Heart left ventricle (tissue), 16 donors: Measurements from ENCODE around the gene OSGEP. TPM values are rescaled to one million over a fixed set of nuclear protein-coding genes. Genes with fewer than 3 reads are reported as not detected.

Source experiments
- ATAC-seq, 4 donors: fragments of 200-7000 bp; cut with Tn5 transposase; one replicate each; pipeline ENCODE4 v1.9.1; 2020 to 2022; ENCODE audit warnings: moderate library complexity in 4 of 4, mild to moderate bottlenecking in 3 of 4, moderate number of reproducible peaks in 1 of 4
- DNase-seq, 5 donors: peaks; one replicate each; pipeline ENCODE4 v3.0.0-alpha.2; 2020
- H3K27ac ChIP-seq, 12 donors: fragments of 200-600 bp; sonication (generic) in 4 of 12; one replicate each; pipeline versions ENCODE4 v1.5.0 to v1.8.0; 2016 to 2022; ENCODE audit warnings: mild to moderate bottlenecking in 2 of 12
- H3K27me3 ChIP-seq, 9 donors: fragments of 200-600 bp; sonication (generic) in 2 of 9; one replicate each; pipeline versions ENCODE4 v1.5.1 to v1.8.0; 2016 to 2022; ENCODE audit warnings: mild to moderate bottlenecking in 3 of 9
- H3K36me3 ChIP-seq, 9 donors: fragments of 200-600 bp; sonication (generic) in 2 of 9; one replicate each; pipeline versions ENCODE4 v1.5.0 to v1.8.0; 2018 to 2022; ENCODE audit warnings: mild to moderate bottlenecking in 2 of 9
- H3K4me1 ChIP-seq, 12 donors: fragments of 200-600 bp; sonication (generic) in 4 of 12; one replicate each; pipeline versions ENCODE4 v1.5.0 to v1.8.0; 2016 to 2022; ENCODE audit warnings: mild to moderate bottlenecking in 3 of 12
- H3K4me3 ChIP-seq, 12 donors: fragments of 200-600 bp; sonication (generic) in 4 of 12; one replicate each; pipeline versions ENCODE4 v1.5.0 to v1.8.0; 2017 to 2022; ENCODE audit warnings: mild to moderate bottlenecking in 9 of 12, moderate library complexity in 4 of 12
- H3K9me3 ChIP-seq, 12 donors: fragments of 200-600 bp; sonication (generic) in 4 of 12; one replicate each; pipeline versions ENCODE4 v1.5.0 to v1.8.0; 2016 to 2022; ENCODE audit warnings: mild to moderate bottlenecking in 1 of 12
- POLR2A ChIP-seq, 2 donors: fragments of 450-650 bp; IDR thresholded peaks; one replicate each; pipeline ENCODE4 v1.6.1; 2017; ENCODE audit warnings: antibody characterized with exemption in 2 of 2, mild to moderate bottlenecking in 2 of 2, moderate library complexity in 2 of 2
- WGBS, 4 donors: extraction: QIAGEN DNeasy Blood & Tissue Kit in 2 of 4; methylation state at CpG; one replicate each; pipeline versions ENCODE4 v1.1.5 to v1.1.7; 2013 to 2018; 5-methylcytosine and 5-hydroxymethylcytosine counted together
- intact Hi-C, 10 donors: fragments of 100-400 bp; cut with DNase I; formaldehyde crosslinking; loops; one replicate each; pipeline versions ENCODE4 v1.11.1 to v1.14.2; 2022
- polyA plus RNA-seq, 2 donors: library from polyadenylated mRNA; stranded (reverse); fragments of 200-250 nt; gene quantifications; one replicate each; pipeline ENCODE4 v1.2.3, GENCODE V29; 2013
- total RNA-seq, 9 donors: library from RNA; depleted of rRNA in 2 of 9; stranded (reverse); fragments of >200 nt in 2 of 9; fragmentation: NEBNext Ultra II Directional in 3 of 9; extraction: Animal tissue kit (Norgen Biotek cat#: 25700) in 3 of 9; gene quantifications; one replicate each; pipeline versions ENCODE4 v1.1.0 to v1.2.4, GENCODE V29; 2016 to 2023
- TF ChIP-seq, protein P1 (sequence below), 12 donors: fragments of 200-600 bp; sonication (generic) in 4 of 12; IDR thresholded peaks; one replicate each; pipeline versions ENCODE4 v1.5.0 to v1.8.0; 2018 to 2022; ENCODE audit warnings: antibody characterized with exemption in 12 of 12, mild to moderate bottlenecking in 5 of 12
- donor health status: ischemic (EF 13 %, LVEDD 7.1; RV severe dilation, severe dysfunction).
- donor health status: healthy with polysubstance abuse.
- donor health status: DM: no; HTN: yes; CAD: no.
- donor health status: DM: no; HTN: no; CAD: no.
- donor health status: ischemic (EF 25% LVEDD 6.9; RV normal size, moderate dysfunction).
- donor health status: ischemic (EF 25% LVEDD 5.7; RV mildly dilated, moderate dysfunction).
- donor health status: healthy.
- donor health status: DM: yes; HTN: yes; CAD: no.
- donor health status: ischemic (EF 35%, LVEDD 5.7; RV mildly dilated, moderate dysfunction).
- donor health status: nonischemic (EF 11% LVEDD 7.7; RV severe dilation, severe dysfunction).
- donor health status: DM: yes; HTN: yes; CAD: no.
- donor health status: PGD.
- donor health status: ischemic (EF 29% LVEDD 5.4; RV normal size, mild dysfunction).
- donor health status: nonischemic (EF 23%, LVEDD 6.1; RV moderate dilation, normal function).

Gene OSGEP
- total and polyA plus RNA-seq, 11 donors, result 16.1 to 40.9 (median 21.6) TPM

DNA sequence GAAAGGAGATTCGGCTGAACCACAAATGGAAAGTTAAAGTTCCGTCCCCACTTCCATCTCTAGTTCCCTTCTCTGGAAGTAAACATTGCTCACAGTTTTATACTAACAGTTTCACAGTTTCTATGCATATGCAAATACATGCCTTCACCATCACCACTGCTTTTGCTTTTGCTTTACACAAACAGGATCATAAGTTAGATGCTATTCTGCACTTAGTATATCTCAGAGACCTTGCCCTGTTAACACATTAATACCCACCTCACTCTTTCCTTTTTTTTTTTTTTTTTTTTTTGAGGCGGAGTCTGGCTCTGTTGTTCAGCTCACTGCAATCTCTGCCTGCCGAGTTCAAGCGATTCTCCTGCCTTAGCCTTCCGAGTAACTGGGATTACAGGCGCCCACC, 42.2 kb downstream of the OSGEP start:
- TF ChIP-seq, protein P1, sequence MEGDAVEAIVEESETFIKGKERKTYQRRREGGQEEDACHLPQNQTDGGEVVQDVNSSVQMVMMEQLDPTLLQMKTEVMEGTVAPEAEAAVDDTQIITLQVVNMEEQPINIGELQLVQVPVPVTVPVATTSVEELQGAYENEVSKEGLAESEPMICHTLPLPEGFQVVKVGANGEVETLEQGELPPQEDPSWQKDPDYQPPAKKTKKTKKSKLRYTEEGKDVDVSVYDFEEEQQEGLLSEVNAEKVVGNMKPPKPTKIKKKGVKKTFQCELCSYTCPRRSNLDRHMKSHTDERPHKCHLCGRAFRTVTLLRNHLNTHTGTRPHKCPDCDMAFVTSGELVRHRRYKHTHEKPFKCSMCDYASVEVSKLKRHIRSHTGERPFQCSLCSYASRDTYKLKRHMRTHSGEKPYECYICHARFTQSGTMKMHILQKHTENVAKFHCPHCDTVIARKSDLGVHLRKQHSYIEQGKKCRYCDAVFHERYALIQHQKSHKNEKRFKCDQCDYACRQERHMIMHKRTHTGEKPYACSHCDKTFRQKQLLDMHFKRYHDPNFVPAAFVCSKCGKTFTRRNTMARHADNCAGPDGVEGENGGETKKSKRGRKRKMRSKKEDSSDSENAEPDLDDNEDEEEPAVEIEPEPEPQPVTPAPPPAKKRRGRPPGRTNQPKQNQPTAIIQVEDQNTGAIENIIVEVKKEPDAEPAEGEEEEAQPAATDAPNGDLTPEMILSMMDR (IDR thresholded peaks at IDR 0.05), result no peak
- no peak for TF ChIP-seq POLR2A (IDR thresholded peaks at IDR 0.05)
- DNase-seq (no peak), ATAC-seq (peak in 2 of 4 donors; percentile 2 to 3)
- Histone ChIP-seq H3K4me3 (peak overlapping the region; percentile 58 to 98 (median 80)), H3K27ac (peak overlapping the region; percentile 79 to 98 (median 94)), H3K9me3 (no peaks in the 10 kb centered on the region), H3K27me3 (no peaks in the 10 kb centered on the region), H3K4me1 (peaks cover 0 to 41% (median 9%) of the 10 kb centered on the region in 12 donors), H3K36me3 (peaks cover 0 to 18% (median 11%) of the 10 kb centered on the region in 9 donors)
- intact Hi-C loops, result loop anchor here (2.0 to 10.0 kb wide), 11 partner anchors 40 to 272 kb away; partner anchors contain the start of genes RNASE4 (in 5 of the 10), APEX1 (in 4 of the 10), ANG (in 3 of the 10) and OSGEP (in 3 of the 10)
- 4 to 7% (median 6%) methylated on average over 7 of the region's 7 CpGs for WGBS, 4 donors

DNA sequence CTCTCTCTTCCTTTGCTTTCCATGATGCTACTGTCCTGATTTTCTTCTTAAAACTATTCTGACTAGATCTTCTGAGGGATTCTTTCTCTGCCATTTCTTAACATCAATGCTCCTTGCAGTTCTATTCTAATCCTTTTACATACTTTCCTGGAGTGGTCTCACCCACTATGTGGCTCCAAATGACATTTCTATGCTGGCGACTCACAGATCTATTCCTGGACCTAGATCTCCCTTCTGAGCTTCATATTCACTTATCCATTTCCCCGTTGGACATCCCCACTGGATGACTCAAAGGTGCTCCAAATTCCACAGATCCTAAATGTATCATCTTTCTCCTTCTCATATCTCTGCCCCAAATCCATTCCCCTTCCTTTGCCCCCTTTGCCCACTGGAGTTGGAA, 45.4 kb downstream of the OSGEP start:
- intact Hi-C loops, result loop anchor here in 1 of 10 donors (5.0 kb wide), 1 partner anchor 57 kb away; no protein-coding TSS in a partner anchor
- Histone ChIP-seq H3K9me3 (no peaks in the 10 kb centered on the region), H3K36me3 (peaks cover 0 to 50% (median 43%) of the 10 kb centered on the region in 9 donors), H3K4me3 (no peak overlapping the region), H3K4me1 (peaks cover 0 to 30% (median 9%) of the 10 kb centered on the region in 12 donors), H3K27me3 (no peaks in the 10 kb centered on the region), H3K27ac (no peak overlapping the region)
- 44 to 61% (median 58%) methylated on average over 2 of the region's 2 CpGs for WGBS, 4 donors
- DNase-seq (no peak), ATAC-seq (no peak)
- no peak for TF ChIP-seq POLR2A (IDR thresholded peaks at IDR 0.05)
- TF ChIP-seq, protein P1 (IDR thresholded peaks at IDR 0.05), result no peak

DNA sequence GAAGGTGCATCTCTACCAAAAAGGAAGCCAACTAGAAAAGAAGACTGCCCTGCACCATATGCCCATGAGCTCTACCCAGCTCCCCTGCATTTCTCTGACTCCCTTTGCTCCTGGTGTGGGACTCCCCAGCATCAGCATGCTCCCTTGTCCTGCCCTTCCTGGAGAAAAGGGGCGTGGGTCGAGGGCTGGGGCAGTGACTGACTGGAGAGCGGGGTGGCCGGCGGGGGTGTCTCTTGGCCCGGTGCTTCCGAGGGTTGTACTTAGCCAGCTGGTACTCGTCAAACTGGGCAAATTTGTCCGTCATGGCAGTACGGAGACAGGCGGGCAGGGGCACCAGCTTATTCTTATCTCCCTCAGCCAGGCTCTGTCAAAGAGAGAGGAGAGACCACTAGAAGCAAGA, 51.1 kb downstream of the OSGEP start:
- Histone ChIP-seq H3K27ac (no peak overlapping the region), H3K9me3 (no peaks in the 10 kb centered on the region), H3K36me3 (peaks cover 0 to 100% (median 97%) of the 10 kb centered on the region in 9 donors), H3K27me3 (no peaks in the 10 kb centered on the region), H3K4me1 (no peaks in the 10 kb centered on the region), H3K4me3 (no peak overlapping the region)
- no peak for DNase-seq
- no peak for ATAC-seq
- WGBS, 4 donors, result 84 to 90% (median 88%) methylated on average over 3 to 11 of the region's 11 CpGs
- no peak for TF ChIP-seq POLR2A (IDR thresholded peaks at IDR 0.05)
- TF ChIP-seq, protein P1 (IDR thresholded peaks at IDR 0.05), result no peak
- intact Hi-C loops, result no loop called here

DNA sequence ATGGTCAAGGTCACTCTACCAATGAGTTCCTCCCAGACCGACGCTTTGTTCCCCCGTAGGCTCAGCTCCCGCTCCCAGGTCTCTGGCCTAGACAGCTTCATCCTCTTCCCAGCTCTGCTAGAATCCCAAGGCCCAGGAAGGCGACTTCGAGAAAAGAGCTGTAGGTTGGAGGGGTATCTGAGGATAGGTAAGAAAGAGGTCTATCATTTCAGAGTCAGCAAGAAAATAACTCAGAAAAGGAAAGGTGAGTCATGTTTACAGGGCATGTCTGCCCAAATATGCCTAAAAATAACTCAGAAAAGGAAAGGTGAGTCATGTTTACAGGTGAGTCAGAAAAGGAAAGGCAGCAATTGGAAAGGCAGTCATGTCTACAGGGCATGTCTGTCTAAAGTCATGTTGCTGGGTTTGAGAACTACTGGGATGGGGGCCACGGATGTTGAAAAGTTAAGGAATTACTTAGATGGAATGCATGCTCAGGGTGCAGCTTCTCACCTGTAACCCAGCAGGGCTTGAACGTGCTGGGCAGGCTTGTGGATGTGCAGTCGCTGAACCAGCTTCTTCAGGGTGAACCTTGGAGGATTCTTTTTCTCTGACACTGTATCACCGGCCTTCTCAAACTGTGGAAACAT, 53.5 kb downstream of the OSGEP start:
- H3K27ac ChIP-seq, result no peak overlapping the region
- no peaks in the 10 kb centered on the region for H3K9me3 ChIP-seq
- no peak for ATAC-seq
- DNase-seq, result no peak
- intact Hi-C loops, result no loop called here
- peaks cover 0 to 100% (median 97%) of the 10 kb centered on the region in 9 donors for H3K36me3 ChIP-seq
- H3K4me3 ChIP-seq, result no peak overlapping the region
- 92 to 96% (median 94%) methylated on average over 10 of the region's 10 CpGs for WGBS, 4 donors
- TF ChIP-seq, protein P1 (IDR thresholded peaks at IDR 0.05), result no peak
- TF ChIP-seq POLR2A (IDR thresholded peaks at IDR 0.05), result no peak
- no peaks in the 10 kb centered on the region for H3K4me1 ChIP-seq
- no peaks in the 10 kb centered on the region for H3K27me3 ChIP-seq
